GM21737 (cell line): ENCODE results near the gene PCNX3.

ENCODE experiments used
- ATAC-seq: cut with Tn5 transposase; IDR thresholded peaks from one replicate; pipeline ENCODE4 v1.9.1; 2021; ENCODE audit warnings: mild to moderate bottlenecking, moderate library complexity; ENCODE audit not compliant: unreplicated experiment

Gene PCNX3

DNA sequence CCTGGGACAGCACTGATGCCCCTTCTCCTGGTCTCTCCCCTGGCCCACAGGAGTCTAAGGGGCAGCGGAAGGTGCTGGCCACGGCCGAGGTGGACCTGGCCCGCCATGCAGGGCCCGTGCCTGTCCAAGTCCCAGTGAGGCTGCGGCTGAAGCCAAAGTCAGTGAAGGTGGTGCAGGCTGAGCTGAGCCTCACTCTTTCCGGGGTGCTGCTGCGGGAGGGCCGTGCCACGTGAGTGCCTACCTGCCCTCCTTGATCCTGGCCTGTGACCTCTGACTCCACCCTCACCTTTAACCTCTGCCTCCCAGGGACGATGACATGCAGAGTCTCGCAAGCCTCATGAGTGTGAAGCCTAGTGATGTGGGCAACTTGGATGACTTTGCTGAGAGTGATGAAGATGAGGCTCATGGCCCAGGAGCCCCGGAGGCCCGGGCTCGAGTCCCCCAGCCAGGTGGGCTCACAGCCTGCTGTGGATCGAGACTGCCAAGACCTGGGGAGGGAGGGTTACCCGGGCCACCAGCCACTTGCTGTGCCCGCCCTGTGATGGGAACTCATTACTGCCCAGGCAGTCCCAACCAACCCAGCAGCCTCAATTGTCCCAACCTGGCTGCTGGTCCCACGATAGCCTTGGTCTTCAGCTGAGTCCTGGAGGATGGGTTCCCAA is 35.4 kb upstream of the PCNX3 start:
- ATAC-seq: no peak

- no peak for ATAC-seq
These were observed 34.8 kb upstream of the PCNX3 start for GRCh38 chr11:65580756-65581155.

DNA sequence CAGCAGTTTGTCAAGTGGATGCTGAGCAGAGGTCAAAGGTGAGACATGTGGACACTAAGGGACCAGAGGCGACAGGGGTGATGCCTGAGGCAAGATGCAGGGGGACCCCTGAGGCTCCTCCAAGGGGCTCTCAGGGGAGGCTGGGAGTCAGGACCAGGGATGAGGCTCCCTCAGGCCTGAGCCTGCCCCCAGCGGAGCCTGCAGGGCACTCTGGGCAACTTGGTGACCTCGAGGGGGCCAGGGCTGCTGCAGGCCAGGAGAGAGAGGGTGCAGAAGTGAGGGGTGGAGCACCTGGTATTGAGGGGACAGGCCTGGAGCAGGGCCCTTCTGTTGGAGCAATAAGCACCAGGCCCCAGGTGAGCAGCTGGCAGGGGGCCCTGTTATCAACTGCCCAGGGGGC is 33.6 kb upstream of the PCNX3 start:
- ATAC-seq: no peak

DNA sequence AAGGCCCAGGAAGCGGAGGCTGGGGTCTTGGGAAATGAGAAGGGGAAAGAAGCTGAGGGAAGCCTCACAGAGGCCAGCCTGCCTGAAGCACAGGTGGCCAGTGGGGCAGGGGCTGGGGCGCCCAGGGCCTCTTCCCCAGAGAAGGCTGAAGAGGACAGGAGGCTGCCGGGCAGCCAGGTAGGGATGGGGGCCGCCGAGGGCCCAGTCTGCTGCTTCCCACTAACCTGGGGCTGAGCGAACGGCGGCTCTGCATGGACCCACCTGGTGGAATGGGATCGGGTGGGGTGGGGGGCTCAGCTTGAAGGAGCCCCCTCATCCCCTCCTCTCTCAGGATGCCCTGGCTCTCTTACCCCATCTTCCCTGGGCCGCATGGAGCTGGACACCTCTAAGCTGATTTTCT is 32.0 kb upstream of the PCNX3 start:
- no peak for ATAC-seq

DNA sequence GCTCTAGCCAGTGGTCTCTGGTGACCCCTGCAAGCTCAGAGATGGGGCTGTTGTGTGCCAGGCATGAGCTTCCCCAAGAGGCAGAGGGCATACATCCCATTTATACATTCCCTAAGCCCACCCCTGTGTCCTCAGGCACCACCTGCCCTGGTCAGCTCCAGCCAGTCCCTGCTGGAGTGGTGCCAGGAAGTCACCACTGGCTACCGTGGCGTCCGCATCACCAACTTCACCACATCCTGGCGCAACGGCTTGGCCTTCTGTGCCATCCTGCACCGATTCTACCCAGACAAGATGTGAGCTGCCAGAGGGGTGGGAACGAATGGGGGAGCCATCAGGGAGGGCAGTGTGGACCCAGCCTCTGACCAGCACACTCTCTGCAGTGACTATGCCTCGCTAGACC is 31.5 kb upstream of the PCNX3 start:
- ATAC-seq: no peak

GRCh38 chr11:65584723-65585171 is 30.8 kb upstream of the PCNX3 start:
- no peak for ATAC-seq

DNA sequence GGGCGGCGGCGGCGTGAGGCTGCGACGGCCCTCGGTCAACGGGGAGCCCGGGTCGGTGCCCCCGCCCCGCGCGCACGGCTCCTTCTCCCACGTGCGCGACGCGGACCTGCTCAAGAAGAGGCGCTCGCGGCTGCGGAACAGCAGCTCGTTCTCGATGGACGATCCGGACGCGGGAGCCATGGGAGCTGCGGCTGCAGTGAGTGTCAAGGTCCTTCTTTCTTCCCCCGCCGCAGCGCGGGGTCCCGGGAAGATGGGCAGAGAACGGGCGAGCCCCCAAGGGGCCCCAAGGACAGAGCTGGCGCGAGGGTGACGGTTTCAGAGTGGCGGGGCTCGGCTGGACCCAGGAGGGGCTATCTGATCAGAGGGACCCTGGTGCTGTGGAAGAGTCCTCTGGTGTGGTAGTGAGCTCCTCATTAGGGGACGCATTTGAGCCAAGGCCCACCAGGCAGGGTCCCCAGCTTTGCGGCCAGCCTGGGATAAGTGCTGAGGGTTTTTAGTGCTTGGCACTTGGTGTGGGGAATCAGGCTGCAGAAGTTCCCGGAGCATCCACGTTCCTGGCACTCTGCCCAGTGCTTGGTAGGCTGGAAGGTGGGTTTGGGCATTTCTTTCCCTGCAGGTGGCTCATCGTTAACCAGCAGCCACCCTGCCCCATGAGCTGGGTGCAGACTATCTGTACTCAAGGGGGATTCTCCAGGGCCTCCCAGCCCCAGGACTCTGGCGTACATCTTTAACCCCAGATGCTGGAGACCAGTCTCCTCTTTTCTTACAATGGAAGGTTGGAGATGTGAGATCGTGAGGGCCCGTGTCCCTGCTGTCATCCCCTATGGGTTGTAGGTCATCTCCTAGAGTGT is 30.0 kb upstream of the PCNX3 start:
- no peak for ATAC-seq

- no peak for ATAC-seq
These were observed 29.3 kb upstream of the PCNX3 start for GRCh38 chr11:65586247-65586630.

GRCh38 chr11:65586676-65587075 is 28.9 kb upstream of the PCNX3 start:
- no peak for ATAC-seq

- ATAC-seq: peak; percentile 73
These were observed 27.1 kb upstream of the PCNX3 start for GRCh38 chr11:65588199-65589054.

- no peak for ATAC-seq
These were observed 25.9 kb upstream of the PCNX3 start for GRCh38 chr11:65589444-65590239.

DNA sequence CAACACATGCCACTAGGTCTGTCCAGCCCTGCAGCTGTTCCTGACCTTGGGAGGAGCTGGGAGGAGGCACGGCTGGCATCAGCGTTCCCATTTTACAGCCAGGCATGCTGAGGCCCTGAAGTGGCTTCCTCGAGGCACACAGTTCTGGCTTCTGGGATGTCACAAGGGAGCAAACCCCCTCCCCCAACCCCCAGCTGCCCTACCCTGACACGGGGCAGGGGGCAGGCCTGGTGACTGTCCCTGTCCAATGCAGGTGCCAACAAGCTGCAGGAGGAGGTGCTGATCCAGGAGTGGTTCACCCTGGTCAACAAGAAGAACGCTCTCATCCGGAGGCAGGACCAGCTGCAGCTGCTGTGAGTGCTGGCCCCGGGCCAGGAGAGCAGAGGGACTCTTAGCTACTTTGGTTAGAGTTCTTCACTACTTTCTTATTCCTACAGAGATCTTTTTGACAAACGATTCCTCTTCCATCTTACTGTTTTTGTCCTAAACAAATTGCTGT is 25.3 kb upstream of the PCNX3 start:
- no peak for ATAC-seq

DNA sequence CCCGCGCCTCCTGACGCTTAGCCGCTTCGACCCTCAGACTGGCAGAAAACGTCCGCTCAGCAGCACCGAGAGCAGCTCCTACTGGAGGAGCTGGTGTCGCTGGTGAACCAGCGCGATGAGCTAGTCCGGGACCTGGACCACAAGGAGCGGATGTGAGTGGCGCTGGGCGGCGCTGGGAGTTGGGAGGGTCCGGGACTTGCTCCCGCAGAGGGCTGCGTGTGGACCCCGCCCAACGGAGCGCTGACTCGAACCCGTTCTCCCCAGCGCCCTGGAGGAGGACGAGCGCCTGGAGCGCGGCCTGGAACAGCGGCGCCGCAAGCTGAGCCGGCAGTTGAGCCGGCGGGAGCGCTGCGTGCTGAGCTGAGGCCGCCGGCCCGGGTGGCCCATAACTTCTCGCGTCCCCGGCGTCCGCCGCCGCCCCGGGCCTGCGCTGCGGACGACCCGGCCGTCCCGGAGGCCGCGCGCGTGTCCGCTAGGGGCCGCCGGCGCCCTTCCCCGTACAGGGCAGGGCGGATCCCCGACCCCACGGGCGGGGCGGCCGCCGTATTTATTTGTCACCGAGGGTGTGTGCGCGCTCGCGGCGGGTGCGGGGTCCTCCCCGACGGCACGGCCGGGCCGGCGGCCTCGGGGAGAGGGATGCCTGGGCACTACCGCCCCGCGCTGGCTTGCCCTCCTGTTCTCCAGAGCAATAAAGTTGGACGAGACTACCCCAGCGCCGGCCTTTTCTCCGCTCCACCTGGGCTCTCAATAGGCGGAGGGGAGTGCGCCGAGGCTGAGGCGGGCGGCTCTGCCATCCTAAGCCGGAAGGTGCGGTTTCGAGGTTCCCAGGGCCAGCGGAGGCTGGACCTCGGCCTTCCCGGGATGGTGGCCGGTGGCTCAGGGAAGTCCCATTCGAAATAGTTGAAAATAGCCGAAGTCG is 23.4 kb upstream of the PCNX3 start:
- no peak for ATAC-seq

DNA sequence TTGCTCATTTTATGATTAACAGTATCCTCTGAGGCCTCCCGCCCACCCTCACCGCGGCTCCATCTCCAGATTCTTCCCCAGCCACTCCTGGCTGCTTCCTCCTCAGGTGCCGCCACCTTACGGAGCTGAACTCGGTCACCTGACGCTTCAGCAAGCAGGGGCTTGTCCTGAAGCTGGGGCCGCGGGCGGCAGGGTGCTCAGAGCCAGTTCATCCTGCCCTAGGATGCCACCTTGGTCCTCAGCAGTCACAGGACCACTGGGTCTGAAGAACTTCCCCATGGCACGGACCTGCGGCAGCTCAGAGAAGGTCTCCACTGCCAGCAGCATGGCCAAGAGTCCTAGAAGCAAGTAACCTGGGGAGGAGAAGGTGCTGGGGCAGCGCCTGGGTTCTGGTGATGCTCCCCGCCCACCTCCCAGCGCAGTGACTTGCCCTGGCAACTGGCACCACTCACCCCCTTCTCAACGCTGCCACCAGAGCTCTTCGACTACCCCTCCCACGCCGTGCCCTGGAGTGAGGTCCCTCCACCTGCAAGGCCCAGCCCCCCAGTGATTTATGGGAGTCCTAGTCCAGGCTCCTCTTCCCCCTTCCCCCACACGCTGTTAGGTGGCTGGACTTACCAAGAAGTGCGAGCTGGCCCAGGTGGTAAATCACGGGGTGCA is 22.6 kb upstream of the PCNX3 start:
- no peak for ATAC-seq

DNA sequence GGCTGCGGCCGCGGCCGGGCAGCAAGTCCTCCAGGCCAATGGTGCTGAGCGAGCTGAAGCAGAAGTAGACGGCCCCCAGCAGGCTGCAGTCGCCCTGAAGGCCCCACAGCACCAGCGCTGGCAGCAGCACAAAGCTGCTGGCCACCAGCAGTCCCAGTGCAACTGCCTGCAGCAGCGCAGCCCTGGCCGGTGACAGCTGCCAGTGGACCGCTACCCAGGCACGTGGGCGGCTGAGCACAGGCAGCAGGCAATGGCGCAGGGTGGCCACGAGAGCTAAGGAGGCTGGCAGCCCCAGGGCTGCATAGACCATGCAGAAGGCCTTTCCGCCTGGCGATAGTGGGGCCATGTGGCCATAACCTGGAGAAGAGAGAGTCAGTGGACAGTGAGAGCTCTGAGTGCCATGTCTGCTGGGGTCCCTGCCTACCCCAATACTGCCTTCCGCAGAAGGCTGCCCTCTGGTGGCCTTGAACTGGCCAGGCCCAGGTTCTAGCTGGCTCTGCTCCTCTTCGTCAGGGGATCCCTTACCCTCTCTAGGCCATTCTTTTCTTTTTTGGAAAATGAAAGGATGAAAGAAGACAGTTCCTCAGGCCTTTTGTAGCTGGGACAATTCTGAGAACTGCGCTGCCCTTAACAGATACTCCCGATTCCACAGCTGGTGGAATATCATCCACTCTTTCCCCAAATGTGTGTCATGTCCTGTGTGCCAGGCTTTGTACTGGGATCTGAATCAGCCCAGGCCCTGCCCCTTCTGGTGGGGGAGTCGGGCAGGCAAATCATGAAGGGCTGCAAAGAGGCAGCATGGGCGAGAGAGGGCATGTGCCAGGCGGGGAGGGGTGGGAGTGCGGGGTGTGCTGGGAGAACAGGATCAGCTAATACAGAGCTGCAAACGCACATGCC is 21.8 kb upstream of the PCNX3 start:
- no peak for ATAC-seq

DNA sequence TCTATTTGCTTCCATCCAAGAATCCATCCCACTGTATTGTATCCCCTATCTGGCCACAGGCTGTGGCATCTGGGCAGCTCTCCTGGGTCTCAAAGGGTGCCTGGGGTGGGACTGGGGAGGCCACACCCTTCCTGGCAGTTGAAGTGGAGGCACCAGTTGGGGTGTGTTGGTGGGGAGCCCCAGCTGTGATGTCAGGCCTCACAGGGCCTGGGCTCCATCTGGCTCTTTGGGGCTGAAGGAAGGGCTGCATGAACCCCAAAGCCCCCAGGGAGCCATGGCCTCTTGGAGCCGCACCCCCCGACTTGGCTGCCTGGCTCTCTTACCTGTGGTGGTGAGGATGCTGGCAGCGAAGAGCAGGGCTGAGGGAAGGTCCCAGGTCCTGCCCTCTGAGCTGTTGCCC is 20.4 kb upstream of the PCNX3 start:
- no peak for ATAC-seq

DNA sequence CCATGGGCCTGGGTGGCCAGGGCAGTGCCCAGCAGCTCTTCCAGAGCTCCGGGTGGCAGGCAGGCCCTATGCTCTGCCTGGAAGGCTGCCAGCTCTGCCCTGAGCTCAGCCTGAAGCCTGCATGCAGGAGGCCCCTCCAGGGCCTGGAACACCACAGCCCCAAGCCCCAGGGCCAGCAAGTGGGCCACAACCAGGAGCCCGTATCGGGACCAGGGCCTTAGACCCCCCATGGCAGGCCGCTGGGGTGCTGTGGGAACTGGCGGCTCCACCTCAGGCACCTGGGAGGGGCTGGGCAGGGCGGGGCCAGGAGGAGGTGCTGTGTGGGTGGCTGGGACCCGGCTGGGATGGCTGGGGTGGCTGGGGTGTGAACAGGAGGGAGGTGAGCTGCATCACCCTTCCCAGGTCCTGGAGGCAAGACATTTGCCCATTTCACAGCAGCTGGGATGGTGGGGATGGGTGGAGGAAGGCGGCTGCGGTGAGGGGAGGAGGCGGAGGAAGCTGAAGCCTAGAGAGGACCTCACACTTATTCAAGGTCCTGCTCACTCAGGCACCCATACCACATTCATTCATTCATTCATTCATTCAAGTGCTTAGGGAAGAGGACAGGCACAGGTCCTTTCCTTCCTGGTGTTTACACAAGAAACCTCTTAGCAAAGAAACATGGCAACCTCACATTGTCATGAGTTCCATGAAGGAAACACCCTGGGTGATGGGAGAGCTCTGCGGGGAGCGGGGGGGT is 19.9 kb upstream of the PCNX3 start, which contains the start of gene KCNK7:
Gene KCNK7, minus strand, starts transcription at position 258 of the 739 bp plus-strand sequence. Its CDS starts 28 bp downstream, at position 230.
- ATAC-seq: no peak
